CD14-positive monocyte (primary cell): Measurements from ENCODE around the gene NUFIP2. TPM values are rescaled to one million over a fixed set of nuclear protein-coding genes. Genes with fewer than 3 reads are reported as not detected.

Source experiments
- DNase-seq, 3 donors: peaks; one replicate each; pipeline ENCODE4 v3.0.0-alpha.2; 2011 to 2022
- H2AFZ ChIP-seq: 2 replicates; pipeline ENCODE4 v1.6.0; 2012; ENCODE audit warnings: mild to moderate bottlenecking, low read depth, low read length, inconsistent platforms; ENCODE audit not compliant: insufficient read depth, poor library complexity, severe bottlenecking
- H3K27ac ChIP-seq, 2 donors: 1 replicate in 1 of 2; 2 replicates in 1 of 2; pipeline ENCODE4 v1.5.1; 2012 to 2013; ENCODE audit warnings: low read length in 2 of 2, control low read depth in 1 of 2, inconsistent platforms in 1 of 2, low read depth in 1 of 2, mild to moderate bottlenecking in 1 of 2
- H3K27me3 ChIP-seq, 2 donors: one replicate each; pipeline versions ENCODE4 v1.6.0 to v1.6.1; 2011 to 2013; ENCODE audit warnings: low read length in 2 of 2; ENCODE audit not compliant: control insufficient read depth in 2 of 2, insufficient read depth in 2 of 2
- H3K36me3 ChIP-seq, 2 donors: replicated peaks in 1 of 2; 1 replicate in 1 of 2; 2 replicates in 1 of 2; pipeline versions ENCODE4 v1.5.1 to v1.6.1; 2012 to 2013; ENCODE audit warnings: low read length in 2 of 2, control low read depth in 1 of 2, inconsistent platforms in 1 of 2, mild to moderate bottlenecking in 1 of 2; ENCODE audit not compliant: insufficient read depth in 2 of 2, control insufficient read depth in 1 of 2
- H3K4me1 ChIP-seq, 2 donors: 1 replicate in 1 of 2; 2 replicates in 1 of 2; pipeline versions ENCODE4 v1.5.1 to v1.6.1; 2012 to 2013; ENCODE audit warnings: low read length in 2 of 2, control low read depth in 1 of 2, inconsistent platforms in 1 of 2, mild to moderate bottlenecking in 1 of 2, moderate library complexity in 1 of 2; ENCODE audit not compliant: insufficient read depth in 2 of 2, control insufficient read depth in 1 of 2
- H3K4me2 ChIP-seq: replicated peaks from 2 replicates; pipeline ENCODE3; 2012; ENCODE audit warnings: low read length, moderate library complexity, mild to moderate bottlenecking; ENCODE audit not compliant: poor library complexity, severe bottlenecking; ENCODE audit errors: extremely low read depth
- H3K4me3 ChIP-seq, 3 experiments: fragments of 200-600 bp in 1 of 3; sonication (generic) in 1 of 3; replicated peaks in 1 of 3; 1 replicate in 2 of 3; 2 replicates in 1 of 3; pipeline ENCODE4 v1.5.1; 2011 to 2013; ENCODE audit warnings: low read length in 3 of 3, mild to moderate bottlenecking in 3 of 3, control low read depth in 2 of 3, low read depth in 2 of 3, inconsistent platforms in 1 of 3, moderate library complexity in 1 of 3
- H3K79me2 ChIP-seq: 2 replicates; pipeline ENCODE4 v1.6.0; 2012; ENCODE audit warnings: mild to moderate bottlenecking, control low read depth, inconsistent platforms, low read length, moderate library complexity; ENCODE audit not compliant: insufficient read depth
- H3K9ac ChIP-seq: 2 replicates; pipeline ENCODE4 v1.6.0; 2017; ENCODE audit warnings: low read length, mild to moderate bottlenecking; ENCODE audit not compliant: insufficient read depth, poor library complexity, severe bottlenecking
- H3K9me3 ChIP-seq, 2 donors: replicated peaks in 1 of 2; 1 replicate in 1 of 2; 2 replicates in 1 of 2; pipeline versions ENCODE4 v1.5.1 to v1.6.1; 2012 to 2013; ENCODE audit warnings: low read length in 2 of 2, control low read depth in 1 of 2; ENCODE audit not compliant: control insufficient read depth in 1 of 2, insufficient read depth in 1 of 2
- H4K20me1 ChIP-seq: 2 replicates; pipeline ENCODE4 v1.6.0; 2012; ENCODE audit warnings: mild to moderate bottlenecking, low read length, control low read depth, moderate library complexity; ENCODE audit not compliant: insufficient read depth
- H3K27ac Mint-ChIP-seq, 7 donors: one replicate each; pipeline ENCODE4 v1.8.0; 2020; ENCODE audit warnings: mild to moderate bottlenecking in 7 of 7, mixed read lengths in 7 of 7, moderate library complexity in 6 of 7, inconsistent platforms in 2 of 7
- H3K27me3 Mint-ChIP-seq, 3 donors: one replicate each; pipeline ENCODE4 v1.8.0; 2021 to 2022; ENCODE audit warnings: low read depth in 3 of 3, mild to moderate bottlenecking in 3 of 3, mixed read lengths in 3 of 3, moderate library complexity in 3 of 3, inconsistent platforms in 1 of 3
- H3K36me3 Mint-ChIP-seq, 2 donors: one replicate each; pipeline ENCODE4 v1.8.0; 2020; ENCODE audit warnings: mixed read lengths in 2 of 2, inconsistent platforms in 1 of 2, mild to moderate bottlenecking in 1 of 2
- H3K4me1 Mint-ChIP-seq: one replicate; pipeline ENCODE4 v1.8.0; 2020; ENCODE audit warnings: mild to moderate bottlenecking, mixed read lengths
- H3K4me3 Mint-ChIP-seq, 2 donors: one replicate each; pipeline ENCODE4 v1.8.0; 2020; ENCODE audit warnings: mild to moderate bottlenecking in 2 of 2, mixed read lengths in 2 of 2, moderate library complexity in 1 of 2
- H3K9me3 Mint-ChIP-seq, 7 donors: one replicate each; pipeline ENCODE4 v1.8.0; 2020 to 2022; ENCODE audit warnings: mixed read lengths in 7 of 7, mild to moderate bottlenecking in 6 of 7, moderate library complexity in 6 of 7, inconsistent platforms in 2 of 7
- CTCF ChIP-seq: fragments of 200-600 bp; IDR thresholded peaks from one replicate; pipeline ENCODE4 v1.8.0; 2022; ENCODE audit warnings: antibody characterized with exemption, mild to moderate bottlenecking
- WGBS: methylation state at CpG from one replicate; pipeline ENCODE4 v1.1.5; 2013; ENCODE audit warnings: missing lambda C conversion rate; ENCODE audit not compliant: insufficient coverage; 5-methylcytosine and 5-hydroxymethylcytosine counted together
- intact Hi-C, 2 donors: fragments of 100-400 bp; cut with micrococcal nuclease; formaldehyde crosslinking; loops; one replicate each; pipeline versions ENCODE4 v1.15.0 to v1.15.1; 2023
- polyA plus RNA-seq, 3 donors: library from polyadenylated mRNA; depleted of rRNA in 1 of 3; unstranded in 2 of 3; stranded (reverse) in 1 of 3; fragments of 300-500 nt in 2 of 3; fragments of >200 nt in 1 of 3; fragmentation: Illumina TruSeq in 2 of 3; gene quantifications; 1 replicate in 2 of 3; 2 replicates in 1 of 3; pipeline ENCODE4 v1.2.3, GENCODE V29; 2012 to 2021

Gene NUFIP2
- polyA plus RNA-seq, 3 donors, result 8.7 to 25.1 (median 13.7) TPM

DNA sequence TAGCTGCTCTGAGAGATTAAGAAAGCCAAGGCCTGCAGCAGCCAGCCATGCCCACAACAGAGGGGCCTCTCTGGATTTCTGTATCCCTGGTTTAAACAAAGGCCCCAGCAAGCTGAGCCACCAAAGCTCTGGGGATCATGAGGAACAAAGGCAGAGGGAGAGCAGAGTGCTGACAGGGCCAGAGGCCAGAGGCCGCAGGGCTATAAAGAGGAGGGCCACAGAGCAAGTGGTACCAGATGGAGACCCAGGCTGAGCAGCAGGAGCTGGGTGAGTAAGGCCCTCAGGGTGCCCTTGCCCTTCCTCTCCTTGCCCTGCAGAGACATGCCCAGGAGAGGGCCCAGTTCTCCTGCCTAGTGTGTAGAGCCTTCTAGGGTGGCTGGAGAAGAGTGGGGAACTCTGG lies 47.3 kb downstream of the NUFIP2 start, which contains the start of gene CRYBA1:
CRYBA1 (plus strand) TSS at position 232 of the 400 bp plus-strand sequence; CDS start at position 237, 5 bp downstream.
- intact Hi-C loops, result no loop called here
- H3K27me3 Mint-ChIP-seq, result no peaks in the 10 kb centered on the region
- DNase-seq, result no peak
- no peaks in the 10 kb centered on the region for H3K79me2 ChIP-seq
- no peak within 1 kb of the TSS for H3K27ac ChIP-seq
- H3K4me3 Mint-ChIP-seq, result no peak within 1 kb of the TSS
- H3K36me3 Mint-ChIP-seq, result peaks cover 4 to 10% of the 10 kb centered on the region in 2 donors
- no peak within 1 kb of the TSS for H3K9ac ChIP-seq
- H3K27me3 ChIP-seq, result no peaks in the 10 kb centered on the region
- H4K20me1 ChIP-seq, result peaks cover 14% of the 10 kb centered on the region
- peaks cover 0 to 12% of the 10 kb centered on the region in 2 donors for H3K36me3 ChIP-seq
- no peak within 1 kb of the TSS for H2AFZ ChIP-seq
- TF ChIP-seq CTCF, result no peak
- H3K4me1 Mint-ChIP-seq, result peaks cover 29% of the 10 kb centered on the region
- peaks cover 0 to 2% (median 0%) of the 10 kb centered on the region in 7 donors for H3K9me3 Mint-ChIP-seq
- H3K4me1 ChIP-seq, result peaks cover 22 to 33% of the 10 kb centered on the region in 2 donors
- H3K27ac Mint-ChIP-seq, result peak within 1 kb of the TSS in 4 of 7 donors; percentile 12 to 53 (median 40)
- no peak within 1 kb of the TSS for H3K4me2 ChIP-seq
- WGBS, result 89% methylated on average over 1 of the region's 1 CpG
- H3K9me3 ChIP-seq, result no peaks in the 10 kb centered on the region
- no peak within 1 kb of the TSS for H3K4me3 ChIP-seq

- peaks cover 0 to 2% (median 0%) of the 10 kb centered on the region in 7 donors for H3K9me3 Mint-ChIP-seq
- Histone ChIP-seq H3K9me3 (no peaks in the 10 kb centered on the region), H4K20me1 (peaks cover 4% of the 10 kb centered on the region), H3K4me1 (peaks cover 35 to 37% of the 10 kb centered on the region in 2 donors), H2AFZ (no peak overlapping the region), H3K27me3 (no peaks in the 10 kb centered on the region), H3K4me2 (no peak overlapping the region), H3K9ac (no peak overlapping the region), H3K79me2 (no peaks in the 10 kb centered on the region), H3K4me3 (no peak overlapping the region), H3K36me3 (peaks cover 0 to 7% of the 10 kb centered on the region in 2 donors), H3K27ac (no peak overlapping the region)
- peaks cover 0 to 4% of the 10 kb centered on the region in 2 donors for H3K36me3 Mint-ChIP-seq
- H3K27me3 Mint-ChIP-seq, result no peaks in the 10 kb centered on the region
- peaks cover 39% of the 10 kb centered on the region for H3K4me1 Mint-ChIP-seq
- TF ChIP-seq CTCF, result no peak
- no peak overlapping the region for H3K4me3 Mint-ChIP-seq
- no CpG with 5 or more reads among the region's 6 CpGs for WGBS
- DNase-seq, result no peak
- H3K27ac Mint-ChIP-seq, result peak overlapping the region in 4 of 7 donors; percentile 45 to 71 (median 58)
- intact Hi-C loops, result no loop called here
Observed at GRCh38 chr17:29245401-29245800, 48.5 kb downstream of the NUFIP2 start.
